OCI-LY7 (cell line): ENCODE data around the gene RNF169.

Experiments
- EZH2phosphoT487 ChIP-seq: fragments of 200-600 bp; sonication (generic); IDR thresholded peaks from 2 replicates; pipeline ENCODE4 v1.6.1; 2018; ENCODE audit warnings: low read depth, borderline replicate concordance, mild to moderate bottlenecking, mixed run types, antibody characterized with exemption, low read length, moderate library complexity, mixed read lengths
- TF ChIP-seq, protein P1 (sequence below): fragments of 200-600 bp; sonication (generic); conservative IDR thresholded peaks from 2 replicates; pipeline ENCODE4 v1.5.1; 2014; ENCODE audit warnings: mild to moderate bottlenecking, antibody characterized with exemption, low read length, moderate library complexity, mixed read lengths

DNA sequence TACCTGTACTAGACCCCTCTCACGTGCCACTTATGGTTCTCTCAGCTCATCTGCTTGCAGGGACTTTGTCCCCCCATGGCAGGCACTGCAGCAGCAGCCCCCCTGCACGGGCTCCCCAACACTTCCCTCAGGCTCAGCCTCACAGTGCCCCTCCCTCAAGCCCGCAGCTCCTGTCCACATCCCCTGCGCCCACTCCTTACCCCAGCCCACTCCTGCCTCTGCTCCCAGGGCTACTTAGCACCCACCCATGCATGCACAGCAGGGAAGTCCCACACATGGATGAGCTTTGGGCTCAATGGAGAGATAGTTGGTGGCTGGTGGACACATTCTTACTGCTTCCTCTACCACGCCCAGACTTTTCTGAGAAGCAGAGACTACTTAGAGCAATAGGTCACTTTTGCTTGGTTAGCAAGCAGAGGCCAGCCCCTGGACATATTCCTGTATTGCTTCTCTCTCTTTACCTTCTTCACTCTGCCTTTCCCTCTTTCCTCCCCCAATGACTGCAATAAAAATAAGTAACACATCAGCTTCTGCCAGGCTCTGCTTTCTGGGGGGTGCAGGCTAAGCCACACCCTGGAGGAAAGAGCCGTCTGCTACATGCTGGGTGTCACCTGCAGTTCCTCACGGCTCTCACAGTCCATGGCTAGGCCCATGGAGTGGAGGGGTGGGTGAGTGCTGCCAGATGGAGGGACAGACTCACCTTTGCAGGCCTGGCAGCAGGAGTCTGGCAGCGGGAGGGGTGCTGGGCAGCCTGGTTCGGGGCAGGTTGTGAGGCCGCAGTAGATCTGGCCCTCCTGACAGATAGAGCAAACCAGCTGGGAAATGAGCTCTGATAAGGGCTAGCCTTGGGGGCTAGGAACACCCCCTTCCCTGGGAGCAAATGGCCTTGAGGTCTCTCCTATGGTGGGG is 40.8 kb upstream of the RNF169 start:
- TF ChIP-seq, protein P1, sequence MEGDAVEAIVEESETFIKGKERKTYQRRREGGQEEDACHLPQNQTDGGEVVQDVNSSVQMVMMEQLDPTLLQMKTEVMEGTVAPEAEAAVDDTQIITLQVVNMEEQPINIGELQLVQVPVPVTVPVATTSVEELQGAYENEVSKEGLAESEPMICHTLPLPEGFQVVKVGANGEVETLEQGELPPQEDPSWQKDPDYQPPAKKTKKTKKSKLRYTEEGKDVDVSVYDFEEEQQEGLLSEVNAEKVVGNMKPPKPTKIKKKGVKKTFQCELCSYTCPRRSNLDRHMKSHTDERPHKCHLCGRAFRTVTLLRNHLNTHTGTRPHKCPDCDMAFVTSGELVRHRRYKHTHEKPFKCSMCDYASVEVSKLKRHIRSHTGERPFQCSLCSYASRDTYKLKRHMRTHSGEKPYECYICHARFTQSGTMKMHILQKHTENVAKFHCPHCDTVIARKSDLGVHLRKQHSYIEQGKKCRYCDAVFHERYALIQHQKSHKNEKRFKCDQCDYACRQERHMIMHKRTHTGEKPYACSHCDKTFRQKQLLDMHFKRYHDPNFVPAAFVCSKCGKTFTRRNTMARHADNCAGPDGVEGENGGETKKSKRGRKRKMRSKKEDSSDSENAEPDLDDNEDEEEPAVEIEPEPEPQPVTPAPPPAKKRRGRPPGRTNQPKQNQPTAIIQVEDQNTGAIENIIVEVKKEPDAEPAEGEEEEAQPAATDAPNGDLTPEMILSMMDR = no peak
- TF ChIP-seq EZH2phosphoT487 = no peak
